ENCODE results near the gene FAM114A1.
A peak's percentile ranks its signal among the peaks of the same experiment; 100 is the strongest.

The FAM114A1 gene

GRCh38 chr4:38821739-38822138 is 45.9 kb upstream of the FAM114A1 start:
- H3K4me1 ChIP-seq (ENCODE audit: low read length): peaks cover 48% of the 10 kb centered on the region
- peaks cover 10% of the 10 kb centered on the region; the same call in 1 of the 2 replicates for H3K9me3 ChIP-seq (ENCODE audit: insufficient read depth, low read length)
- peaks cover 2% of the 10 kb centered on the region; the same call in 1 of the 2 replicates for H3K79me2 ChIP-seq (ENCODE audit: low read length)
- no peak overlapping the region for H2AFZ ChIP-seq (ENCODE audit: low read depth, low read length)
- TF ChIP-seq EZH2phosphoT487 (IDR thresholded peaks at IDR 0.05; ENCODE audit: low read depth) (no peak), CTCF (IDR thresholded peaks at IDR 0.05; ENCODE audit: low read depth, low read length) (no peak)
- no peak overlapping the region for H3K4me3 ChIP-seq (ENCODE audit: low read length)
- no peak overlapping the region for H3K9ac ChIP-seq (ENCODE audit: low read length)
- H3K4me2 ChIP-seq (ENCODE audit: low read length): no peak overlapping the region
- H4K20me1 ChIP-seq (ENCODE audit: insufficient read depth, low read length): no peaks in the 10 kb centered on the region
- peak overlapping the region; percentile 97; the same call in 1 of the 2 replicates for H3K27ac ChIP-seq (ENCODE audit: low read length)
- H3K36me3 ChIP-seq (replicated peaks; ENCODE audit: low read depth, low read length): peaks cover 47% of the 10 kb centered on the region
- no peaks in the 10 kb centered on the region for H3K27me3 ChIP-seq (ENCODE audit: low read depth, low read length)

GRCh38 chr4:38822748-38823303 is 44.8 kb upstream of the FAM114A1 start:
- H3K79me2 ChIP-seq (ENCODE audit: low read length): no peaks in the 10 kb centered on the region
- no peaks in the 10 kb centered on the region for H3K27me3 ChIP-seq (ENCODE audit: low read depth, low read length)
- H4K20me1 ChIP-seq (ENCODE audit: insufficient read depth, low read length): no peaks in the 10 kb centered on the region
- TF ChIP-seq EZH2phosphoT487 (IDR thresholded peaks at IDR 0.05; ENCODE audit: low read depth) (no peak), CTCF (IDR thresholded peaks at IDR 0.05; ENCODE audit: low read depth, low read length) (no peak)
- no peak overlapping the region for H3K4me3 ChIP-seq (ENCODE audit: low read length)
- H2AFZ ChIP-seq (ENCODE audit: low read depth, low read length): no peak overlapping the region
- H3K4me1 ChIP-seq (ENCODE audit: low read length): peaks cover 38% of the 10 kb centered on the region
- H3K9me3 ChIP-seq (ENCODE audit: insufficient read depth, low read length): peaks cover 10% of the 10 kb centered on the region; the same call in 1 of the 2 replicates
- H3K27ac ChIP-seq (ENCODE audit: low read length): no peak overlapping the region
- H3K9ac ChIP-seq (ENCODE audit: low read length): no peak overlapping the region
- peaks cover 53% of the 10 kb centered on the region for H3K36me3 ChIP-seq (replicated peaks; ENCODE audit: low read depth, low read length)
- no peak overlapping the region for H3K4me2 ChIP-seq (ENCODE audit: low read length)

DNA sequence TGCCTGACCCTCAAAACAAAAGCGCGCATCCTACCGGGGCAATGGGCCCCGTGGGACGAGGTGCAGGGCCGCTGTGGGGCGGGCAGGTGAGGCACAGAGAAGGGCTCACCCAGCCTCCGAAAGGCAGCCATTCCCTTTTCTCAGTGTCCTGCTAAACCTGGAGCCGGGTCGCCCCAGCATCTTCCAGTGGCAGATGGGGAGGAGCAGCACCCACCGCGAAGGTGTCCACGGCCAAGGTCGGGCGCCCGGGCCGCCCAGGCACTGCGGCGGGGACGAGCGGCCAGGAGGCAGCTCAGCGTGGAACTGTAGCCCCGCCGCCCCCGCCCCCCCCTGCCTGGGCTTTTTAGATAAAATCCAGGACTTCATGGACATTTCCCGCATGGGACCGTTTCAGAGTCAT is 43.8 kb upstream of the FAM114A1 start:
- Histone ChIP-seq H3K4me3 (ENCODE audit: low read length) (no peak overlapping the region), H3K79me2 (ENCODE audit: low read length) (no peaks in the 10 kb centered on the region), H3K27me3 (ENCODE audit: low read depth, low read length) (no peaks in the 10 kb centered on the region), H3K9ac (ENCODE audit: low read length) (no peak overlapping the region), H4K20me1 (ENCODE audit: insufficient read depth, low read length) (no peaks in the 10 kb centered on the region), H2AFZ (ENCODE audit: low read depth, low read length) (no peak overlapping the region), H3K27ac (ENCODE audit: low read length) (no peak overlapping the region), H3K36me3 (replicated peaks; ENCODE audit: low read depth, low read length) (peaks cover 59% of the 10 kb centered on the region), H3K4me2 (ENCODE audit: low read length) (no peak overlapping the region), H3K9me3 (ENCODE audit: insufficient read depth, low read length) (peaks cover 10% of the 10 kb centered on the region; the same call in 1 of the 2 replicates), H3K4me1 (ENCODE audit: low read length) (peaks cover 28% of the 10 kb centered on the region)
- TF ChIP-seq CTCF (IDR thresholded peaks at IDR 0.05; ENCODE audit: low read depth, low read length) (no peak), EZH2phosphoT487 (IDR thresholded peaks at IDR 0.05; ENCODE audit: low read depth) (no peak)

DNA sequence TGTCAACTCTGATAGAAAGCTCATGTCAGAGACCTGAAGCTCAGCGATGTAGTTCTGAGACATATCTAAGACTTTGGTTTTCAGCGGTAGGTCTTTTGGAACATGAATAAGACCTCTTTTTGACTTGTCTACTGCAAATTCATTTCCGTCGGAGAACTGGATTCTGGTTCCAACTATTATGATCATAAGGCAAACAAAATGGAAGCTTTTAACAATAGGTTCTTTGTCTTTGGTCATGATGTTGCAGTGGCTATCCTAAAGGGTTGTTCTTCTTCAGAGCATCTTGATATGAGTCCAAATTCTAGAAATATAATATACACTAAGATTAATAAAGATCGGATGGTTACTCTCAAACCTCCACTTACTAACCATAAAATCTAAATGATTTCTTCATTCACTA is 38.4 kb upstream of the FAM114A1 start:
- Histone ChIP-seq H3K9me3 (ENCODE audit: insufficient read depth, low read length) (0 out of 2 replicates have a peak, but pooled peaks cover under 1% of the 10 kb centered on the region), H2AFZ (ENCODE audit: low read depth, low read length) (no peak overlapping the region), H3K27me3 (ENCODE audit: low read depth, low read length) (no peaks in the 10 kb centered on the region), H3K4me1 (ENCODE audit: low read length) (no peaks in the 10 kb centered on the region), H3K4me3 (ENCODE audit: low read length) (no peak overlapping the region), H3K36me3 (replicated peaks; ENCODE audit: low read depth, low read length) (peaks cover 46% of the 10 kb centered on the region), H3K79me2 (ENCODE audit: low read length) (peaks cover 18% of the 10 kb centered on the region), H3K27ac (ENCODE audit: low read length) (no peak overlapping the region), H4K20me1 (ENCODE audit: insufficient read depth, low read length) (no peaks in the 10 kb centered on the region), H3K9ac (ENCODE audit: low read length) (no peak overlapping the region), H3K4me2 (ENCODE audit: low read length) (no peak overlapping the region)
- TF ChIP-seq CTCF (IDR thresholded peaks at IDR 0.05; ENCODE audit: low read depth, low read length) (no peak), EZH2phosphoT487 (IDR thresholded peaks at IDR 0.05; ENCODE audit: low read depth) (no peak)

All from OCI-LY3 (cell line).